Activated B cell treated with CpG ODN at 0.5 μM for 24 hours (primary cell): ENCODE data around the gene LMTK3. TPM values are rescaled to one million over a fixed set of nuclear protein-coding genes. Genes with fewer than 3 reads are reported as not detected.

Source experiments
- ATAC-seq: fragments of 200-7000 bp; cut with Tn5 transposase; one replicate; pipeline ENCODE4 v1.10.0; 2021; ENCODE audit warnings: low read depth, mild to moderate bottlenecking, moderate library complexity
- CTCF ChIA-PET: fragments of 350-600 bp; sonication (Branson Sonifier 250); formaldehyde crosslinking; loops from one replicate; lab custom pipeline; 2021; ENCODE audit warnings: antibody characterized with exemption; lab: Charles Lee
- POLR2A ChIA-PET: fragments of 350-600 bp; sonication (Branson Sonifier 250); formaldehyde crosslinking; loops from one replicate; lab custom pipeline; 2021; ENCODE audit warnings: antibody characterized with exemption; lab: Charles Lee
- DNase-seq: peaks from one replicate; pipeline ENCODE4 v3.0.0; 2022
- H3K27ac Mint-ChIP-seq: one replicate; pipeline ENCODE4 v1.8.0; 2020; ENCODE audit warnings: mixed read lengths
- H3K27me3 Mint-ChIP-seq: one replicate; pipeline ENCODE4 v1.8.0; 2021; ENCODE audit warnings: mixed read lengths
- H3K36me3 Mint-ChIP-seq: one replicate; pipeline ENCODE4 v1.8.0; 2021; ENCODE audit warnings: low read depth, mixed read lengths
- H3K4me1 Mint-ChIP-seq: one replicate; pipeline ENCODE4 v1.8.0; 2021; ENCODE audit warnings: mixed read lengths
- H3K4me3 Mint-ChIP-seq: one replicate; pipeline ENCODE4 v1.8.0; 2020; ENCODE audit warnings: mild to moderate bottlenecking, mixed read lengths
- H3K9me3 Mint-ChIP-seq: one replicate; pipeline ENCODE4 v1.8.0; 2020; ENCODE audit warnings: mixed read lengths
- intact Hi-C: fragments of 100-400 bp; cut with micrococcal nuclease; formaldehyde crosslinking; loops from one replicate; pipeline ENCODE4 v1.15.1; 2024
- total RNA-seq: library from RNA; stranded (reverse); gene quantifications from 2 replicates; pipeline ENCODE4 v1.2.3, GENCODE V29; 2022
- TF ChIP-seq, protein P1 (sequence below): fragments of 200-600 bp; IDR thresholded peaks from one replicate; pipeline ENCODE4 v1.8.0; 2022; ENCODE audit warnings: antibody characterized with exemption, mild to moderate bottlenecking

The LMTK3 gene
- total RNA-seq, 1 donor from 2014 or later = 0.60 TPM

DNA sequence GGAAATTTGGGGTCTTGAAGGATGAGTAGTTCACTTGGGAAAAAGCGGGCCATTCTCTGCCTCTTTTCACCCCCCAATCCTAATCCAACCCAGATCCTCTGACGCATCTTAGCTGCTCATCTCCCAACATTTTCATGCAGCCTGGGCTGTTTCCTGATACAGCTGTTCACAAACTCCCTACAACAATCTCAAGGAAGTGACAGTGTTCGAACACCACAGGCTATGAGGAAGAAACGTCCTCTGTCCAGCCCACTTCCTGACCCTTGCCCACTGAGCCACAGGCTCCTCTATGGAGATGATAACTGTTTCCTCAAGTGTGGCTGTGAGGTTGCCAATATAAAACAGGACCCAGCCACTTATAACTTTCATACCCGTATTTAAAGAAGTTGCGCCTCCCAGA, 16.2 kb downstream of the LMTK3 start:
- H3K27ac Mint-ChIP-seq = no peak overlapping the region

DNA sequence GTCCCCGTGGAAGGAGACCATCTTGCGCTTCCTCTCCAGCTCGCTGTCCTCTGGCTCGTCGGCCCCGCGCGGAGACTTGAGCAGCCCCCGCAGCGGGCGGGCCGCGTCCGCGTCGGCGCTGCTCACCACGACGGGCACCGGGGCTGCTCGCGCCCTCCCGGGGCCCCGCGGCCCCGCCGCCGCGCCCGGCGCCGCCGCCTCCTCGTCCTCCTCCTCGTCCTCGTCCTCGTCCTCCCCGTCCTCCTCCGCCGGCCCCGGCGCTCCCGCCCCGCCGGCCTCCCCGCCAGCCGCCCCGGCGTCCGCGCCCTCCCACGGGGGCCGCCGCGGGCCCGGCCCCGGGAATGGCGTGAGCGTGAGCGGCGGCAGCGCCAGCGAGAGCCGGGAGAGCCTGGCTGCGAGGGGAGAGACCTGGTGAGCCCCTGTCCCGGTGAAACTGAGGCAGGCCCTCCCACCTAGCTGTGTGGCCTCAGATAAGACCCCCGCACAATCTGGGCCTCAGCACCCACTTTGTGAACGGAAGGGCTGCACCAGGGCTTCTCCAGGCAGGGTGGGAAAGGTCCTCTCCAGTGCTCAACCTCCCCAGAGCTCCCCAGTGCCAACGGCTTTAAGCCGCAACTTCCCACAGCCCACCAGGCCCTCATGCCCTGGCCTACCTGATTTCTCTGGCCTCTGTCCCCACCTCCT, 17.8 kb downstream of the LMTK3 start:
- intact Hi-C loops = loop anchor here (2.0 to 10.0 kb wide), 3 partner anchors 95 to 229 kb away; partner anchors contain the start of gene TMEM143
- ATAC-seq (no peak), DNase-seq (no peak)
- H3K36me3 Mint-ChIP-seq = no peaks in the 10 kb centered on the region
- peaks cover 43% of the 10 kb centered on the region for H3K4me1 Mint-ChIP-seq
- H3K27ac Mint-ChIP-seq = no peak overlapping the region
- H3K9me3 Mint-ChIP-seq = no peaks in the 10 kb centered on the region
- POLR2A ChIA-PET = interaction anchor here (0.6 to 1.9 kb wide), 15 partner anchors 8 to 381 kb away, joined by 3 to 9 read pairs (median 4); partner anchors contain the start of genes GRWD1, RPL18, SPHK2 and SYNGR4
- TF ChIP-seq, protein P1, sequence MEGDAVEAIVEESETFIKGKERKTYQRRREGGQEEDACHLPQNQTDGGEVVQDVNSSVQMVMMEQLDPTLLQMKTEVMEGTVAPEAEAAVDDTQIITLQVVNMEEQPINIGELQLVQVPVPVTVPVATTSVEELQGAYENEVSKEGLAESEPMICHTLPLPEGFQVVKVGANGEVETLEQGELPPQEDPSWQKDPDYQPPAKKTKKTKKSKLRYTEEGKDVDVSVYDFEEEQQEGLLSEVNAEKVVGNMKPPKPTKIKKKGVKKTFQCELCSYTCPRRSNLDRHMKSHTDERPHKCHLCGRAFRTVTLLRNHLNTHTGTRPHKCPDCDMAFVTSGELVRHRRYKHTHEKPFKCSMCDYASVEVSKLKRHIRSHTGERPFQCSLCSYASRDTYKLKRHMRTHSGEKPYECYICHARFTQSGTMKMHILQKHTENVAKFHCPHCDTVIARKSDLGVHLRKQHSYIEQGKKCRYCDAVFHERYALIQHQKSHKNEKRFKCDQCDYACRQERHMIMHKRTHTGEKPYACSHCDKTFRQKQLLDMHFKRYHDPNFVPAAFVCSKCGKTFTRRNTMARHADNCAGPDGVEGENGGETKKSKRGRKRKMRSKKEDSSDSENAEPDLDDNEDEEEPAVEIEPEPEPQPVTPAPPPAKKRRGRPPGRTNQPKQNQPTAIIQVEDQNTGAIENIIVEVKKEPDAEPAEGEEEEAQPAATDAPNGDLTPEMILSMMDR = no peak
- H3K4me3 Mint-ChIP-seq = peak overlapping the region; percentile 74
- CTCF ChIA-PET = interaction anchor here (0.6 to 1.1 kb wide), 3 partner anchors 12 to 115 kb away, joined by 3 to 6 read pairs (median 6); no protein-coding TSS in a partner anchor
- H3K27me3 Mint-ChIP-seq = peaks cover 29% of the 10 kb centered on the region

More for the DNA sequence above, 16.2 kb downstream of the LMTK3 start:
- H3K4me3 Mint-ChIP-seq = no peak overlapping the region
- no peaks in the 10 kb centered on the region for H3K9me3 Mint-ChIP-seq
- ATAC-seq (no peak), DNase-seq (no peak)
- TF ChIP-seq, protein P1 = no peak
- POLR2A ChIA-PET = interaction anchor here (0.7 to 1.0 kb wide), 3 partner anchors 11 to 139 kb away, joined by 3 to 8 read pairs (median 3); partner anchors contain the start of genes SYNGR4 and TMEM143
- peaks cover 34% of the 10 kb centered on the region for H3K27me3 Mint-ChIP-seq
- intact Hi-C loops = loop anchor here (10.0 kb wide), 1 partner anchor 231 kb away; no protein-coding TSS in a partner anchor
- H3K4me1 Mint-ChIP-seq = peaks cover 34% of the 10 kb centered on the region
- H3K36me3 Mint-ChIP-seq = no peaks in the 10 kb centered on the region
- CTCF ChIA-PET = interaction anchor here (1.4 kb wide), 1 partner anchor 12 kb away, joined by 4 read pairs; no protein-coding TSS in a partner anchor

DNA sequence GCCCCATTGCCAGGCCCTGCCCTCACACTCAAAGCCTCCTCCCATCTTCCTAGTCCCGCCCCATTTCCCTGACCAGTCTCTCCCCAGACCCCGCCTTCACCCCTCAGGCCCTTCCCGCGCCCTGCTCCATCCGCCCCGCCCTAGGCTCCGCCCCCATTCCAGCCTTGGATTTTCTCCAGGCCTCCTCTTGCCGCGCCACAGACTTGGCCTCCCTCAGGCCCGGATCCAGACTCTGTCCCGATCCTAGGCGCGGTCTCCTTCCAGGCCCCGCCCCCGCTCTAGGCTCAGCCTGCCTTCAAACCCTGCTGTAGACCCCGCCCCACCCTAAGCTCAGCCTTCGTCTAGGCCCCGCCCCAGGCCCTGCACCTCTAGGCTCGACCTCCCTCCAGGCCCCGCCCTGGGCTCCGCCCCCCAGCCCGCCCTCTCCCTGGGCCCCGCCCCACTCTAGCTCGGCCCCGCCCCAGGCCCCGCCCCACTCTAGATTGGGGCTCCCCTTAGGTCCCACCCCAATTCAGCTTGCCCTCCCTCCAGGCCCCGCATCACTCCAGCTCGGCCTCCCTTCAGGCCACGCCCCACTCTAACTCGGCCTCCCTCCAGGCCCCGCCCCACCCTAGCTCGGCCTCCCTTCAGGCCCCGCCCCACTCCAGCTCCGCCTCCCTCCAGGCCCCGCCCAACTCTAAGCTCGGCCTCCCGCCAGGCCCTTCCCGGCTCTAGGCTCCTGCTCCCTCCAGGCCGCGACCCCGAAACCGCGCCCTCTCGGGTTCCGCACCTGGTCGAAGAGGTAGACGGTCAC, 18.5 kb downstream of the LMTK3 start:
- Mint-ChIP-seq H3K4me1 (peaks cover 42% of the 10 kb centered on the region), H3K36me3 (no peaks in the 10 kb centered on the region), H3K27ac (no peak overlapping the region), H3K9me3 (no peaks in the 10 kb centered on the region), H3K4me3 (peak overlapping the region; percentile 74), H3K27me3 (peaks cover 33% of the 10 kb centered on the region)
- CTCF ChIA-PET = interaction anchor here (0.6 to 1.1 kb wide), 3 partner anchors 13 to 116 kb away, joined by 3 to 6 read pairs (median 6); no protein-coding TSS in a partner anchor
- intact Hi-C loops = loop anchor here (2.0 to 10.0 kb wide), 3 partner anchors 94 to 228 kb away; partner anchors contain the start of gene TMEM143
- POLR2A ChIA-PET = interaction anchor here (0.5 to 1.9 kb wide), 17 partner anchors 9 to 382 kb away, joined by 3 to 9 read pairs (median 3); partner anchors contain the start of genes GRWD1, RPL18, SPHK2 and SYNGR4
- DNase-seq (peak; percentile 71), ATAC-seq (peak; percentile 69)
- TF ChIP-seq, protein P1 = no peak

DNA sequence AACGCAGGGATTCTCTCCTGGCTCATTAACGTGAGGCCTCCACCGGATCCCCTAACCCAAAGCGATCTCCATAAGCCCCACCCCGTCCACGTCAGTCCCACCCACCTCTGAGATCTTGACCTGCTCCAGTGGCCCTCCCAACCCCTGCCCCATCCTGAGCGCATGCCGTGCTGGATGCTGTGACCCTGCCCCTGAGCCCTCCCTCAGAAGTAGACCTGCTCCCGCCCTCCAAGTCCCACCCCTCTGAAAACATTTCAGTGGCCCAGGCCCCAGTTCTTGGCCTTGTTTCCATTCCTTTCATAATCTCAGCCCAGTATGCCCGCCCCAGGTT, 19.9 kb downstream of the LMTK3 start:
- ChIA-PET CTCF (interaction anchor here (3.2 kb wide), 1 partner anchor 92 kb away, joined by 40 read pairs; no protein-coding TSS in a partner anchor), POLR2A (interaction anchor here (0.6 kb wide), 1 partner anchor 141 kb away, joined by 9 read pairs; no protein-coding TSS in a partner anchor)
- no peaks in the 10 kb centered on the region for H3K9me3 Mint-ChIP-seq
- peaks cover 27% of the 10 kb centered on the region for H3K27me3 Mint-ChIP-seq
- DNase-seq (no peak), ATAC-seq (no peak)
- peaks cover 41% of the 10 kb centered on the region for H3K4me1 Mint-ChIP-seq
- no peak overlapping the region for H3K27ac Mint-ChIP-seq
- H3K4me3 Mint-ChIP-seq = peak overlapping the region; percentile 57
- TF ChIP-seq, protein P1 = no peak
- intact Hi-C loops = loop anchor here (1.0 to 10.0 kb wide), 7 partner anchors 11 to 227 kb away; partner anchors contain the start of genes GRWD1, KDELR1 and TMEM143
- no peaks in the 10 kb centered on the region for H3K36me3 Mint-ChIP-seq
